Measurements from ENCODE around the gene APBB1. TPM values are rescaled to one million over a fixed set of nuclear protein-coding genes. Genes with fewer than 3 reads are reported as not detected.

APBB1 gene
- polyA plus RNA-seq, 2 of the 4 experiments (the other 2 are of a cell fraction), result 13.6 to 16.4 TPM

GRCh38 chr11:6453152-6453551 is 34.3 kb upstream of the APBB1 start:
- no peak for TF ChIP-seq ATOH8 (CRISPR knock-in tag; IDR thresholded peaks at IDR 0.05; ENCODE audit: low read depth)
- TF ChIP-seq MAFK (IDR thresholded peaks at IDR 0.05; ENCODE audit: partially characterized antibody), result peak; percentile 79
- no peak for TF ChIP-seq REST (IDR thresholded peaks at IDR 0.05)
- FAIRE-seq (no peak), ATAC-seq (no peak), DNase-seq (ENCODE audit: low read depth in 1 of 2, low spot score in 1 of 2) (no peak)
- no peaks in the 10 kb centered on the region for H3K4me1 ChIP-seq
- no peak overlapping the region for H3K4me2 ChIP-seq
- H3K27ac ChIP-seq, result no peak overlapping the region
- H3K4me3 ChIP-seq, result no peak overlapping the region
- H3K9me3 ChIP-seq, result no peaks in the 10 kb centered on the region
- WGBS (ENCODE audit: missing lambda C conversion rate), result 95% methylated on average over 2 of the region's 2 CpGs
- CTCF ChIA-PET, result interaction anchor here (1.0 to 3.8 kb wide), 4 partner anchors 10 to 155 kb away, joined by 3 to 19 read pairs (median 4); no protein-coding TSS in a partner anchor
- POLR2A ChIA-PET, result no interaction called here

- ChIA-PET CTCF (interaction anchor here (0.9 to 3.8 kb wide), 5 partner anchors 9 to 74 kb away, joined by 3 to 19 read pairs (median 5); no protein-coding TSS in a partner anchor), POLR2A (interaction anchor here (0.7 kb wide), 1 partner anchor 33 kb away, joined by 3 read pairs; the partner anchor contains the start of gene APBB1)
- DNase-seq (ENCODE audit: low read depth in 1 of 2, low spot score in 1 of 2) (no peak), FAIRE-seq (no peak), ATAC-seq (no peak)
- Histone ChIP-seq H3K4me1 (no peaks in the 10 kb centered on the region), H3K9me3 (no peaks in the 10 kb centered on the region), H3K4me2 (no peak overlapping the region), H3K4me3 (no peak overlapping the region), H3K27ac (no peak overlapping the region)
- TF ChIP-seq REST (IDR thresholded peaks at IDR 0.05) (no peak), HOXB5 (CRISPR knock-in tag; IDR thresholded peaks at IDR 0.05) (no peak), GATA3 (IDR thresholded peaks at IDR 0.05; ENCODE audit: borderline replicate concordance) (no peak), MAFK (IDR thresholded peaks at IDR 0.05; ENCODE audit: partially characterized antibody) (no peak), CBX8 (IDR thresholded peaks at IDR 0.05) (no peak), HOXA7 (CRISPR knock-in tag; IDR thresholded peaks at IDR 0.05) (no peak)
- WGBS (ENCODE audit: missing lambda C conversion rate), result 41% methylated on average over 1 of the region's 3 CpGs
These were observed 33.3 kb upstream of the APBB1 start for GRCh38 chr11:6452219-6452618.

- Histone ChIP-seq H3K9me3 (no peaks in the 10 kb centered on the region), H3K4me1 (no peaks in the 10 kb centered on the region), H3K4me3 (no peak overlapping the region), H3K4me2 (no peak overlapping the region), H3K27ac (no peak overlapping the region)
- WGBS (ENCODE audit: missing lambda C conversion rate), result 83% methylated on average over 3 of the region's 3 CpGs
- TF ChIP-seq CBX2 (IDR thresholded peaks at IDR 0.05; ENCODE audit: borderline replicate concordance, low read depth), result no peak
- no peak for TF ChIP-seq EHF (CRISPR knock-in tag; IDR thresholded peaks at IDR 0.05)
- TF ChIP-seq PHF8 (IDR thresholded peaks at IDR 0.05; ENCODE audit: borderline replicate concordance, low read depth), result no peak
- no peak for TF ChIP-seq EP300 (IDR thresholded peaks at IDR 0.05)
- TF ChIP-seq SREBF2 (IDR thresholded peaks at IDR 0.05), result no peak
- TF ChIP-seq USF2 (IDR thresholded peaks at IDR 0.05), result no peak
- FAIRE-seq (no peak), ATAC-seq (no peak), DNase-seq (ENCODE audit: low read depth in 1 of 2, low spot score in 1 of 2) (no peak)
- POLR2A ChIA-PET, result no interaction called here
- CTCF ChIA-PET, result interaction anchor here (3.8 to 9.6 kb wide), 2 partner anchors 10 to 69 kb away, joined by 12 to 142 read pairs; no protein-coding TSS in a partner anchor
These were observed 29.7 kb upstream of the APBB1 start for GRCh38 chr11:6448574-6448973.

Data from A549 (cell line).